Transverse colon (tissue), 4 donors: ENCODE data around the gene RHOT2. TPM values are rescaled to one million over a fixed set of nuclear protein-coding genes. Genes with fewer than 3 reads are reported as not detected.

Experiments
- DNase-seq: peaks from one replicate; pipeline ENCODE4 v3.0.0-alpha.2; 2019
- H3K27ac ChIP-seq, 4 donors: fragments of 200-600 bp; sonication (generic); 2 replicates each; pipeline ENCODE4 v1.5.1; 2016 to 2018; ENCODE audit warnings: inconsistent platforms in 4 of 4
- H3K27me3 ChIP-seq: fragments of 200-600 bp; sonication (generic); 2 replicates; pipeline ENCODE4 v1.5.1; 2017; ENCODE audit warnings: inconsistent platforms
- H3K36me3 ChIP-seq, 4 donors: fragments of 200-600 bp; sonication (generic); 2 replicates each; pipeline ENCODE4 v1.5.1; 2017 to 2019; ENCODE audit warnings: inconsistent platforms in 4 of 4
- H3K4me1 ChIP-seq, 4 donors: fragments of 200-600 bp; sonication (generic); 2 replicates each; pipeline ENCODE4 v1.5.1; 2017 to 2020; ENCODE audit warnings: inconsistent platforms in 4 of 4
- H3K4me3 ChIP-seq, 4 donors: fragments of 200-600 bp; sonication (generic); 1 replicate in 1 of 4; 2 replicates in 3 of 4; pipeline versions ENCODE4 v1.5.1 to v1.6.1; 2017 to 2019; ENCODE audit warnings: inconsistent platforms in 4 of 4
- H3K9me3 ChIP-seq, 2 donors: fragments of 200-600 bp; sonication (generic); 2 replicates each; pipeline ENCODE4 v1.5.1; 2017 to 2019; ENCODE audit warnings: inconsistent platforms in 2 of 2
- EP300 ChIP-seq: sonication (generic); formaldehyde crosslinking; IDR thresholded peaks from one replicate; pipeline ENCODE4 v1.6.1; 2017; ENCODE audit warnings: antibody characterized with exemption, low read depth
- POLR2A ChIP-seq: fragments of 450-650 bp; IDR thresholded peaks from one replicate; pipeline ENCODE4 v1.6.1; 2016; ENCODE audit warnings: antibody characterized with exemption, mild to moderate bottlenecking, moderate library complexity
- POLR2AphosphoS5 ChIP-seq, 3 donors: sonication (generic); formaldehyde crosslinking; IDR thresholded peaks; one replicate each; pipeline ENCODE4 v1.6.1; 2016; ENCODE audit warnings: antibody characterized with exemption in 3 of 3
- WGBS, 2 donors: methylation state at CpG; one replicate each; pipeline ENCODE4 v1.1.5; 2018; ENCODE audit warnings: low coverage in 1 of 2; 5-methylcytosine and 5-hydroxymethylcytosine counted together
- in situ Hi-C, 4 donors: fragments of 200-750 bp; cut with MboI; loops; one replicate each; pipeline versions ENCODE4 v1.15.0 to v1.15.1; 2017; ENCODE audit warnings: low sequenced_read_pairs in 3 of 4, low pct_ligation_motif_present in 1 of 4, low pct_unique_long_range_greater_than_20kb in 1 of 4
- intact Hi-C: fragments of 100-400 bp; cut with DNase I; formaldehyde crosslinking; loops from one replicate; pipeline ENCODE4 v1.15.1; 2023; ENCODE audit warnings: low total_unique reads
- total RNA-seq, 4 donors: library from RNA; depleted of rRNA; stranded (reverse); fragments of >200 nt; gene quantifications; one replicate each; pipeline ENCODE4 v1.1.0, GENCODE V29; 2016
- TF ChIP-seq, protein P1 (sequence below), 5 experiments: fragments of 200-600 bp in 3 of 5; fragments of 450-650 bp in 2 of 5; sonication (generic) in 3 of 5; IDR thresholded peaks; 1 replicate in 2 of 5; 2 replicates in 3 of 5; pipeline ENCODE4 v1.5.1; 2016 to 2017; ENCODE audit warnings: antibody characterized with exemption in 5 of 5, inconsistent platforms in 3 of 5, mild to moderate bottlenecking in 2 of 5, moderate library complexity in 1 of 5

The RHOT2 gene
- total RNA-seq, 4 donors from 2014 or later: 133 to 386 (median 259) TPM

DNA sequence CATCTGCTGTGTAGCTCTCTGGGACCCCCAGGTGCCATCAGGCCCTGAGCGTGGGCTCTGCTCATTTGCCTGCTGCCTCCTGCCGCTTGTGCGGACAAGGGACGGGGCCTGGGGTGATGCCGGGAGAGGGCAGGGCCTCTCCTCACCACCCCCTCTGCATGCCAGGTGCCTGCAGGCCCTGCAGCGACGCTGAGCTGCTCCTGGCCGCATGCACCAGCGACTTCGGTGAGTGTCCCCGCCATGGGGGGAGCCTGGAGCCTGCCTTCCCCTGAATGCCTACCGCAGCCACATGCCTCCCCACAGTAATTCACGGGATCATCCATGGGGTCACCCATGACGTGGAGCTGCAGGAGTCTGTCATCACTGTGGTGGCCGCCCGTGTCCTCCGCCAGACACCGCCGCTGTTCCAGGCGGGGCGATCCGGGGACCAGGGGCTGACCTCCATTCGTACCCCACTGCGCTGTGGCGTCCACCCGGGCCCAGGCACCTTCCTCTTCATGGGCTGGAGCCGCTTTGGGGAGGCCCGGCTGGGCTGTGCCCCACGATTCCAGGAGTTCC is 48.9 kb downstream of the RHOT2 start:
- in situ Hi-C loops (loop anchor here in 1 of 4 donors (10.0 kb wide), 1 partner anchor 68 kb away; the partner anchor contains the start of genes CHTF18 and RPUSD1), intact Hi-C loops (no loop called here)
- Histone ChIP-seq H3K4me3 (no peak overlapping the region), H3K27me3 (peaks cover 34% of the 10 kb centered on the region), H3K4me1 (peaks cover 27 to 61% (median 51%) of the 10 kb centered on the region in 4 donors), H3K27ac (no peak overlapping the region), H3K9me3 (no peaks in the 10 kb centered on the region), H3K36me3 (no peaks in the 10 kb centered on the region)
- WGBS, 2 donors: 90% methylated on average over 28 of the region's 29 CpGs; no CpG with 5 or more reads in 1 of the 2 donors
- TF ChIP-seq POLR2AphosphoS5 (IDR thresholded peaks at IDR 0.05) (no peak), POLR2A (no peak), EP300 (no peak)
- TF ChIP-seq, protein P1, sequence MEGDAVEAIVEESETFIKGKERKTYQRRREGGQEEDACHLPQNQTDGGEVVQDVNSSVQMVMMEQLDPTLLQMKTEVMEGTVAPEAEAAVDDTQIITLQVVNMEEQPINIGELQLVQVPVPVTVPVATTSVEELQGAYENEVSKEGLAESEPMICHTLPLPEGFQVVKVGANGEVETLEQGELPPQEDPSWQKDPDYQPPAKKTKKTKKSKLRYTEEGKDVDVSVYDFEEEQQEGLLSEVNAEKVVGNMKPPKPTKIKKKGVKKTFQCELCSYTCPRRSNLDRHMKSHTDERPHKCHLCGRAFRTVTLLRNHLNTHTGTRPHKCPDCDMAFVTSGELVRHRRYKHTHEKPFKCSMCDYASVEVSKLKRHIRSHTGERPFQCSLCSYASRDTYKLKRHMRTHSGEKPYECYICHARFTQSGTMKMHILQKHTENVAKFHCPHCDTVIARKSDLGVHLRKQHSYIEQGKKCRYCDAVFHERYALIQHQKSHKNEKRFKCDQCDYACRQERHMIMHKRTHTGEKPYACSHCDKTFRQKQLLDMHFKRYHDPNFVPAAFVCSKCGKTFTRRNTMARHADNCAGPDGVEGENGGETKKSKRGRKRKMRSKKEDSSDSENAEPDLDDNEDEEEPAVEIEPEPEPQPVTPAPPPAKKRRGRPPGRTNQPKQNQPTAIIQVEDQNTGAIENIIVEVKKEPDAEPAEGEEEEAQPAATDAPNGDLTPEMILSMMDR (IDR thresholded peaks at IDR 0.05): no peak
- no peak for DNase-seq

DNA sequence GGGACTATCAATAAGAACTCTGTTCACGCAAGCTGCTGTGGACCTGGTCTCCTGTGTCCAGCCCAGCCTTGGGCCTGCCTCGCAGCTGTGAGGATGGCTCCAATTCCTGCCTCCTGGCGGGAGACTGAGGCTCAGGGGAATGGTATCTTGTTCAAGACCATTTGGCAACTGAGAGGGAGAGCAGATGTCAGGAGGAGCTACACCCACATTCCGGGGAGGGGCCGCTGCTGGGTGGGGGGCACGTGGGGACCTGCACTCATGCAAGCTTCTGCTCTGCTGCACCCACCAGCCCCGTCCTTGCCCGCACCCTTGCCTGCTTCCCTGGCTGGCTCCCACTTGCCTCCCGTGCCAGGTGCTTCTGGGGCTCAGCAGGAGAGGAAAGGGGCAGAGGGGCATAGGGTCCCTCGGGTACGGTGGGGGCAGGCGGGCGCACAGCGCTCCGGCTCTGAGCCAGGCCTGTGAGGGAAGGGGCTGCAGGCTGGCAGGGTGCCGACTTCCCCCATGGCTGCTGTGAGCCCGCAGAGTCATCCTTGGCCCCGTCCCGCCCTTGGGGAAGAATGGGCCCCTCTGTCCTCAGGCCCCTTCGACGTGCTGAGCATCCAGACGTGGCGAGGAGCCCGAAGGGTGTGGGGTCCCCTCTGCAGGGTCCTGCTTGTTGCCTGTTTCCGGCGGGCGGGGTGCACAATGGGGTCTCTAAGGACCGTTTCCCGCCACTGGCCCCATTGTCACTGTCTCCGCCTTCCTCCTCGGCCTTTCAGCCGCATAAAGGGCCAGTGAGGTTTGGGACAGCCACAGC is 49.7 kb downstream of the RHOT2 start:
- DNase-seq: no peak
- TF ChIP-seq, protein P1 (IDR thresholded peaks at IDR 0.05): no peak
- no peak for TF ChIP-seq EP300
- TF ChIP-seq POLR2AphosphoS5 (IDR thresholded peaks at IDR 0.05): no peak
- no peak for TF ChIP-seq POLR2A
- whole genome bisulfite sequencing, 2 donors: 79% methylated on average over 27 of the region's 32 CpGs; no CpG with 5 or more reads in 1 of the 2 donors
- no peaks in the 10 kb centered on the region for H3K36me3 ChIP-seq
- intact Hi-C loops (no loop called here), in situ Hi-C loops (loop anchor here in 1 of 4 donors (10.0 kb wide), 1 partner anchor 67 kb away; the partner anchor contains the start of genes CHTF18 and RPUSD1)
- no peaks in the 10 kb centered on the region for H3K9me3 ChIP-seq
- H3K27me3 ChIP-seq: peaks cover 32% of the 10 kb centered on the region
- H3K27ac ChIP-seq: no peak overlapping the region
- no peak overlapping the region for H3K4me3 ChIP-seq
- peaks cover 30 to 61% (median 54%) of the 10 kb centered on the region in 4 donors for H3K4me1 ChIP-seq

DNA sequence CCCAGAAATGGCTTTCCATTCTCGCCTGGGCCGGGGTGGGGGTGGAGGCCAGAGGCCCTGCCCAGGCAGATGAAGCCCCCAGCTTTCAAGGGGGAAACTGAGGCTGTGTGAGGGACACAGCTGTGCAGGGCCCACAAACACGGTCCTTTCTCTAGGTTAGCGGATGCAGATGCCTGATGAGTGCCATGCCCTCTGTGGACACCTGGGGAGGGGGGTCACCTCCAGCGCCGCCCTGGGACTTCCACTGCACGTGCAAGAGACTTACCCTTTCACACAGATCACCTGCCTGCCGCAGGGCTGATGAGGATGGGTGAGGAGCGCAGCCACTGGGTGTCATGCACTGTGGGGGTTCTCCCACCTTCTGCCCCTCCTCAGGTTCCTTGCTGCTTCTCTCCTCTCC is 50.5 kb downstream of the RHOT2 start:
- WGBS, 2 donors: 81% methylated on average over 9 of the region's 9 CpGs; no CpG with 5 or more reads in 1 of the 2 donors
- no peaks in the 10 kb centered on the region for H3K36me3 ChIP-seq
- H3K9me3 ChIP-seq: no peaks in the 10 kb centered on the region
- DNase-seq: no peak
- peaks cover 31% of the 10 kb centered on the region for H3K27me3 ChIP-seq
- H3K4me3 ChIP-seq: no peak overlapping the region
- in situ Hi-C loops (loop anchor here in 1 of 4 donors (10.0 kb wide), 1 partner anchor 66 kb away; the partner anchor contains the start of genes CHTF18 and RPUSD1), intact Hi-C loops (no loop called here)
- H3K4me1 ChIP-seq: peaks cover 30 to 61% (median 54%) of the 10 kb centered on the region in 4 donors
- TF ChIP-seq POLR2AphosphoS5 (IDR thresholded peaks at IDR 0.05) (no peak), EP300 (no peak), POLR2A (no peak)
- TF ChIP-seq, protein P1 (IDR thresholded peaks at IDR 0.05): no peak
- peak overlapping the region in 3 of 4 donors; percentile 49 to 94 (median 92) for H3K27ac ChIP-seq

DNA sequence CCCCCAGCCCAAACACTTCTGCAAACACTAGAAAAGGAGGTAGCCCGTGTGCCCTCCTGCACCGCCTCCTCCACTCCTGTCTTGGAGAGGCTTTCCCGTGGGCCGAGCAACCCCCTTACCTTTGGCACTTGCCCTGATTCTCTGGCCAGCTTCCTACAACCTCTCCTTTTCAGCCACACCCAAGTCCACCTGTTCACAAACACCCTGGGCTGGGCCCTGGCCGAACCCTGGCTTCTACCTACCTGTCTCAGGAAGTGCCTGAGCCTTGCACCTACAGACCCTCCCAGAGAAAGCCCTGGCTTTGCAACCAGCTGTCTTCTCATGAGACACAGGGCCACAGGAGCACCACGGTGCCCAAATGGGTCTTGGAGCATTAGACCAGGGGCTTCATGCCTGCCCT is 51.0 kb downstream of the RHOT2 start:
- H3K27me3 ChIP-seq: peaks cover 26% of the 10 kb centered on the region
- 63% methylated on average over 6 of the region's 6 CpGs; no CpG with 5 or more reads in 1 of the 2 donors for WGBS, 2 donors
- intact Hi-C loops: no loop called here
- no peaks in the 10 kb centered on the region for H3K36me3 ChIP-seq
- peak overlapping the region; percentile 49 to 94 (median 93) for H3K27ac ChIP-seq
- peaks cover 30 to 61% (median 54%) of the 10 kb centered on the region in 4 donors for H3K4me1 ChIP-seq
- no peak overlapping the region for H3K4me3 ChIP-seq
- in situ Hi-C loops: loop anchor here in 1 of 4 donors (10.0 kb wide), 1 partner anchor 66 kb away; the partner anchor contains the start of genes CHTF18 and RPUSD1
- H3K9me3 ChIP-seq: no peaks in the 10 kb centered on the region
- peak in 1 of 3 donors; percentile 46 for TF ChIP-seq POLR2AphosphoS5 (IDR thresholded peaks at IDR 0.05)
- TF ChIP-seq, protein P1 (IDR thresholded peaks at IDR 0.05): no peak
- peak; percentile 12 for TF ChIP-seq POLR2A
- no peak for TF ChIP-seq EP300
- DNase-seq: peak; percentile 77
